ENCODE data around the gene TBC1D8.
"Not testable (repeated sequence)": the region's sequence is repeated elsewhere in the genome, so short reads cannot be mapped to it uniquely, and the experiment has no call there.

Gene TBC1D8

DNA sequence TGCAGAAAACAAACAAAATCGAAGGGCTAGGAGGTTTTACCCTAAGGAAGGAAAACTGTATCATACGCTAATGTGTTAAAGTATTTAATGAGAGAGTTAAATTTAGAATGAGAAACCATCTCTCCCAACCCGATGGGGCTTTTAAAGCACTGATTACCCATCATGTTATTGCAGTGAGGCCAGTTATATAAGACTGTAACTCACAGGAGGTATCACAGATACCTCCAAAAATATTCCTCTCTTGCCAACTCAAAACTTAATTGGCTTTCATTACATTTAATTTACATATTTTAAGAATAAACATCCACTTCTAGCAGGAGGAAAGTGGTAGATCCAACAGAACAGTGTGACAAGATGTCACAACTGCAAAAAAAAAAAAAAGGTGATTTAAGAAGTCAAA, 92.8 kb downstream of the TBC1D8 start:
- no peak for DNase-seq

DNA sequence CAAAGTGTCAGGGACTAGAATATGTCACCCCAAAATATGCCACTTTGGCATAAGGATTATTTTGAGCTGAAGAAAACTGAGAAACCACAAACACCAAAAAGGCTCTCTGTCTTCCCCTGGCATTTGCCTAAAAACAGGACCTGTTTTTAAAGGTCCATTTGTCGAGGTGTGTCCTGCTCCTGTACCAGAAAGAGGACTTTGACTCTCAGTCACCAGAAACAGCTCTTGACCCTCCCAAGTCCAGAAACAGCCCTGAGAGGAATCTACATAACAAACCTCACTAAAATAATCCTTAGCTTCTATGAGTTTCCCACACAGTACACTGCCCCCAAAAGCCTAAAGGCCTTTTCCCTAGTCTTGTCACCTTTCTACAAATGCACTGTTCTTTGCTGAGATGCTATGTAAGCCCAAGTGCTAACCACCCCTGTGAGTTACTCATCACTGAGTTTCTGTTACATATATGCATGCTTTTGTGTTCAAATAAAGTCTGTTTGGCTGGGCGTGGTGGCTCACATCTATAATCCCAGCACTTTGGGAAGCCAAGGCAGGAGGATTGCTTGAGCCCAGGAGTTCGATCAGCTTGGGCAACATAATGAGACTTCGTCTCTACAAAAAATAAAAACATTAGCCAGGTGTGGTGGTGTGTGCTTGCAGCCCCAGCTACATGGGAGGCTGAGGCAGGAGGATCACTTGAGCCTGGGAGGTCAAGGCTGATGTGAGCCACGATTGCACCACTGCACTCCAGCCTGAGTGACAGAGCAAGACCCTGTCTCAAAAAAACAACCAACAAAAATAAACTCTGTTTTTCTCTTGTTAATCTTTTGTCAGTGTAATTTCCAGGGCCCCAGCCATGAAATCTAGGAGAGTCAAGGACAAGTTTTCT, 93.9 kb downstream of the TBC1D8 start:
- DNase-seq = no peak

DNA sequence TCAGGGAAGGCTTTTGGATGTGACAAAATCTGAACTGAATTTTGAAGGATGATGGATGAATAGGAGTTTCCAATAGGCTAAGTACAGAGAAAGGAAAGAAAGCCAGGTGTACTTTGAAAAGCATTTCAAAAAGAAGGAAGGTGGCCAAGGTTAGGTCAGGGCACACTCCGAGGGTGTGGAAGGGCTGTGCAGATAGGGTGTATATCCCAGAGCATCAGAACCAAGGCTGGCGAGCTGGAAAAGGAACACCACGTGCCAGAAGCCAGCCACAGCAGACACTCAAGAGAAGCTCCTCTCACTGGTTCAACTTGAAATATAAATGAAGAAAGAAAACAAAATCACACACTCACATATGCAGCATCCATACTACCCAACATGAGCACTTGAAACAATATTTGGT, 98.1 kb downstream of the TBC1D8 start:
- DNase-seq = no peak

DNA sequence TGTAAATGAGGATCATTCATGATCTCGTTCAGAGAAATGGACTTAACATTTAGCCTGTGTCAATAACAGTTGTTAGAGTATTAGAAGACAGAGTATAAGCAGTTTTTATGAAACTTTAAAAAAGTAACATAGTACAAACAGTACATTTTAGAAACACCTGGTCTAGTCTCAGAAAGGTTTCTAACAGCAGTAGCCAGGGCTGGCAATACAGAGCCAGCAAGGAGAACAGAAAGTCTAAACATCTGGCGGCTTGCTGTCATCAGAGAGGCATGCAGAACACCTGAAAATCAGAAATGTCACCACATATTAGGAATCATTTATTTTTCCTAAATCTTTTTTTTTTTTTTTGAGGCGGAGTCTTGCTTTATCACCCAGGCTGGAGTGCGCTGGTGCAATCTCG, 99.0 kb downstream of the TBC1D8 start:
- DNase-seq = no peak

DNA sequence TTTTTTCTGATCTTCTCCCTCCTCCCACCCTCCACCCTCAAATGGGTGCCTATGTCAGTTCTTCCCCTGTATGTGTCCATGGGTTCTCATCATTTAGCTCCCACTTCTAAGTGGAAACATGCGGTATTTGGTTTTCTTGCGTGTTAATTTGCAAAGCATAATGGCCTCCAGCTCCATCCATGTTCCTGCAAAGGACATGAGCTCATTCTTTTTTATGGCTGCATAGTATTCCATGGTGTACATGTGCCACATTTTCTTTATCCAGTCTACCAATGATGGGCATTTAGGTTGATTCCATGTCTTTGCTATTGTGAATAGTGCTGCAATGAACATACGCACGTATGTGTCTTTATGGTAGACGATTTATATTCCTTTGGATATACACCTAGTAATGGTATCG, 100.3 kb downstream of the TBC1D8 start:
- DNase-seq = not testable (repeated sequence)

DNA sequence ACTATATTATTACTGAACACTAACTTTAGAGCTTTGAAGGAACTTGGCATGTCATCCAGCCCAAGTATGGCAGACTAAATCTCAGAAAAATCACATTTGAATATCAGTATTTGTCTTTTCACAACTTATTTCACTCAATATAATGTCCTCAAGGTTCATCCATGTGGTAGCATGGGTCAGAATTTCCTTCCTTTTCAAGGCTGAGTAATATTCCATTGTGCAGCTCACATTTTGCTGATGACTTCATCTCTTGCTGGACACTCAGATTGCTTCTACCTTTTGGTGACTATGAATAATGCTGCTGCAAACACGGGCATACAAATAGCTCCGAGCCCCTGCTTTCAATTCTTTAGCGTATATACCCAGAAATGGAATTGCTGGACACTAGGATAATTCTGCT, 102.4 kb downstream of the TBC1D8 start:
- no peak for DNase-seq

DNA sequence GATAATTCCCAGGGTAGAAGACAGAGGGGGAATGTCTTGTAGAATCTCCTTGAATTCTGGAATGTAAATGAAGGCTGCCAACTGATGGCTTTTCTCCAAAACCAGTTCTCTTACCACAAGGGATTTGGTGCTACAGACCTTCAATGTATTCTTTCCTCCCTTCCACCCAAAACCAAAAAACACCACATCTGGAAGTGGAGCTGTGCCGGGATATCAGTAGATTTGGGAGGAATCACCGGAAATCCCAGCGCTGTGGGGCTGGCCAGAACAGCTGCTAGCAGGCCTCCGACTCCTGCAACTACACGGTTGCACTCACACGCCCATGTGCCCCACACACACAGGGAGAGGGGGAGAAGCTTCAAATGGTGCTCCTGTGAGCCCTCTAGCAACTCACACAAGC, 103.4 kb downstream of the TBC1D8 start:
- DNase-seq = no peak

DNA sequence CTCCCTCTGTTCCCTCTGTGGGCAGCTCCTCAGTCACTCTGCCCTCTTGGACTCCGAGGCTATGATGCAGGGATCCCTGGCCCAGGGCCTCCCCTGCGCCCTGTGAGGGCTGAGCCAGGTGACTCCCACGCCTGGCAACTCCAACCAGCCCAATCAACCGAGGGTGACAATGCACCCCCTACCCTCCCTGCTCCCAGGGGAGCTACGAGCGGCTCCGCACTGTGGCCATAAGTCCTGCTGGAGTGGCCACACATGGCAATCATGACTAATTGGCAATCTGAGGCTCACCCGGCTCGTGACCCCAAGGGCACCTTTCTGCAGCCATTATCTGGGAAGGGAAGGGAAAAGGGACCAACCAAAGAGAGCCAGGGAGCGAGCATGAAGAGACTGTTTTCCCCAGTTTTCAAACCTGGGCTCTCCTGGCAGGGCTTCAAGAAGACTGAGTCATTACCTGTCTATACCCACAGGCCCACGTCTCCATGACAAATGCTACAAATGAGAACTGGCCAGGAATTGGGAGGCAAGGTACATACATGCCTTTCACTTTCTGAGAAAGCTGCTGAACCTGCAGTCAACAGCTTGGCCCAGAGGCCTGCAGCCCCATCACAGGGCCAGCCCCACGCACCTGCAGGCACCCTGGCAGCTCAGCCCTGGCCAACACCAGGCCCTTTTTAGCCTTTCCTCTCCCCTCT, 104.0 kb downstream of the TBC1D8 start:
- no peak for DNase-seq

DNA sequence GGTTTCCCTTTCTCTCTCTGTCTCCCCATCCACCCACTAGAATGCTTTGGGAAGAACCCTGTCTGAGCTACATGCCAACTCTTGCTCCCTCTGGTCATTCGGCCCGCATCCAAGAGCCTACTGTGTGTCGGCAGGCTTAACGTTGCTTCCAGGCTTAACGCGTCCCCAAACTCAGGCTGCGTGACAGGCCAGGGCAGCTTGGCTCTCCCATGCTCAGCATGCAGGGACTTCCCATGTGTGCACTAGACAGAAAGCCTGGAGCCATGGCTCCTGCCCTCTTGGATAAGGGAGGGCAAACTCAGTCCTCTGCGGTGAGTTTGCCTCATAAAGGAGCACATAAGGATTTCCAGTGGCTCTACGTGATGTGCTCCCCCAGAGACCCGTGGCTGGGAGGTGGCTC, 105.9 kb downstream of the TBC1D8 start:
- DNase-seq = no peak

DNA sequence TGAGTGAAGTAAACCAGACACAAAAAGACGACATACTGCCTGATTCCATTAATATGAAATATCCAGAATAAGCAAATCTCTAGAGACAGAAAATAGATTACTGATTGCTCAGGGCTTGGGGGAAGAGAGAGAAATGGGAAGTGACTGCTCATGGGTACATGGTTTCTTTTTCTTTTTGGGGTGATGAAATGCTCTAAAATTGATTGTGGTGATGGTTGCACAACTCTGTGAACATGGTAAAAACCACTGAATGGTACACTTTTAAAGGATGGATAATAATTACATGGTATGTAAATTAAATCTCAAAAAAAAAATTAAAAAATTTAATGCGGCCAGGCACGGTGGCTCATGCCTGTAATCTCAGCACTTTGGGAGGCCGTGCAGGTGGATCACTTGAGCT, 109.8 kb downstream of the TBC1D8 start:
- DNase-seq = no peak

DNA sequence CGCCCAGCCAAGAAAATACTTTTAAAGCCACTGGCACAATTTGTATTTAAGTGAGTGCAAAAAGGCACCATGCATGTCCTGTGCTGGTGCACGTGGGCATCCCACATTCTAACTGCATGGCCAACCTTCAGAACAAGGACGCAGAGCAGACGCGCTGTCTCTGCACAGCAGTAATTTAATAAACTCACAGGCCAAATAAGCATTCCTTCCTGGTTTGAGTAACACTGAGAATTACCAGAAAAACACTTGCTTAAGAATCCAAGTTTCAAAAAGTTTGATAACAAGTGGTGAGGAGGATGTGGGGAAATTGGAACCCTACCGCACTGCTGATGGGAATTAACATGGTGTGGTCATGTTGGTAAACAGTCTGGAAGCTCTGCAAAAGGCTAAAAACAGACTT, 110.4 kb downstream of the TBC1D8 start:
- no peak for DNase-seq

DNA sequence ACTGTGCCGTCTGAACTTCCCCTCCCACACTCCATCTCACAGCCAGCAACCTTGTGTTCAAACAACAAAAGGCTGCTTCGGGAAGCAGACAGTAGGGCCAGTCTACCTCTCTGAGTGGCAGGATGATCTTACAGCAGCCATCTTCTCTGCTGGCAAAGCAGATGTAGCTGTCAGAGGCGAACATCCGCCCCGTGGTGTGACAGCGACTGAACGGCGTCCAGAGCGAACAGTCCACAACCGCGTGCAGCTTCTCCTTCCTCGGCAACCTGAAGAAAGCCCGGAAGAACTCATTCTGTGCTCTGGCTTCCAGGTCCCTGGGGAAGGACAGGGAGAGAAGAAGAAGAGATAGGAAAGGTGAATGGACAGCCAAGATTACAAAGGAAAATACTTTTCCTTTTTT, 111.1 kb downstream of the TBC1D8 start:
- no peak for DNase-seq

DNA sequence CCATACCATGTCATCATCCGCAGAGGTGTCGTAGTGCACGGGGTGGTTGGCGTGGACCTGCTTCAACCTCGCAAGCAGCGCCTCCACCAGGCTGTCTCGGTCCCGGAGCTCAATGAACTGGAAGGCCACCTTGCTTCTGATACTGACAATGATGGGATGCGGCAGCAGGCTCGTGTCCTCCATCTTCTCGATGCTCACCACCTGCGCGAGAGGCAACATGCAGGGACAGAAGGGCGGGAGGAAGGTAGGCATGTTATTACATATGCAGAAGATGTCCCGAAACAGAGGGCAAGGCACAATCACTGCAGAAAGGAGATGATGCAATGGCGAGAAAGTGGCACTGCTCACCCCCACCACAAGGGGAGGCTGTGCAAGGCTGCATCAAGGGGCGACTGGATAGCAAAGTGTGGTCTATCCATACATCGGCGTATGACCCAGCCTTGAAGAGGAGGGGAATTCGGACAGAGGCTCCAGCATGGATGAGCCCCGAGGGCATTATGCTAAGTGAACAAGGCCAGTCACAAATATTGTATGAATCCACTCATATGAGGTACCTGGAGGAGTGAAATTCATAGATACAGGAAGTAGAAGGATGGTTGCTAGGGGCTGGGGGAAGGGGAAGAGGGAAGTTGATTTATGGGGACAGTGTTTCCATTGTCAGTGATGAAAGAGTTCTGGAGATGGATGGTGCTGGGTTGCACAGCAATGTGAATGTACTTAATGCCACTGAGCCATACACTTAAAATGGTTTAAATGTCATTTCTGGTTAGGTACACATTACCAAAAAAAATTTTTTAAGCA, 112.5 kb downstream of the TBC1D8 start:
- no peak for DNase-seq

DNA sequence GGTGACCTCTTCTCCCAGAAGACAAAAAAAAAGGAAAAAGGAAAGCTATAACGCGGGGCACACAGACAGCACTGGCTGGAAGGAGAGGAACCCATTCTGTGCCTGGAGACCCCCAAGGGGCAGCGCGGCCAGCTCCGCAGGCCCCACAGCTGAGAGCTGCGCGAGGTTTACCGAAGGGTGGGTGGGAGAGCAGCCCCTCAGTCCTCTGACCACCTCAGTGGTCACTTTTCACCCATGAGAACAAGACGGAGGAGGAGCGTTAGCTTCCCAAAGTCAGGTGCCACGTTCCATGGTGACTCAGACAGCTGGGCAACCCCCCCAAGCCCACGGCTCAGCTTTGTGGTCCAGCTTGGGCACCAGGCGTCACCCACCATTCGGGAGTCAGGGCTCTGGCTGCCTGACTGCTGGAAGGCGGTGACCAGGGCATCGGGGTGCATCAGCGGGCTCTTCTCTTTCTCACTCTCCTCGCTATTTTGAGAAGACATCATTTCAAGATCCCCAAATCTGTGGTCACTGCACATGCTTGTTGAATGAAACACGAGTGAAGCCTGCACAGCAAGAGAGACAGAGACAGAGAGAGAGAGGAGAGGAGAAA, 113.9 kb downstream of the TBC1D8 start:
- no peak for DNase-seq

DNA sequence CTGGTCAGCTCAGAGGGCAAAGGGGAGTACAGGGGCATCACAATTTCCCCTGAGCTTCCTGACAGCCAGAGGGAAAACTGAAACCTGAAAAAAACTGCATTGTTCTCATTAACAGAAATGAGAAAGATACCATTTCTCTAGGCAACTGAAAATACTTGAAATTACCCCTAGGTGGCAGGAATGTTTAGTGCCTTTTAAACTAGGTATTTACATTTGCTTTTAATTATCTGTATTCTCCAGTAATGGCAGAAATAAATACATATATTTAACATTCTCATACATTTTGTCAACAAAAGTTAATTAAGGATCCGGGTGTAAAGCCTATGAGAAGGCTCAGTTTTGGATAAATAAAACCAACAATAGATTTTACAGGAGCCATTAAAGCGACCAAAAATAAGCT, 114.6 kb downstream of the TBC1D8 start:
- DNase-seq = no peak

DNA sequence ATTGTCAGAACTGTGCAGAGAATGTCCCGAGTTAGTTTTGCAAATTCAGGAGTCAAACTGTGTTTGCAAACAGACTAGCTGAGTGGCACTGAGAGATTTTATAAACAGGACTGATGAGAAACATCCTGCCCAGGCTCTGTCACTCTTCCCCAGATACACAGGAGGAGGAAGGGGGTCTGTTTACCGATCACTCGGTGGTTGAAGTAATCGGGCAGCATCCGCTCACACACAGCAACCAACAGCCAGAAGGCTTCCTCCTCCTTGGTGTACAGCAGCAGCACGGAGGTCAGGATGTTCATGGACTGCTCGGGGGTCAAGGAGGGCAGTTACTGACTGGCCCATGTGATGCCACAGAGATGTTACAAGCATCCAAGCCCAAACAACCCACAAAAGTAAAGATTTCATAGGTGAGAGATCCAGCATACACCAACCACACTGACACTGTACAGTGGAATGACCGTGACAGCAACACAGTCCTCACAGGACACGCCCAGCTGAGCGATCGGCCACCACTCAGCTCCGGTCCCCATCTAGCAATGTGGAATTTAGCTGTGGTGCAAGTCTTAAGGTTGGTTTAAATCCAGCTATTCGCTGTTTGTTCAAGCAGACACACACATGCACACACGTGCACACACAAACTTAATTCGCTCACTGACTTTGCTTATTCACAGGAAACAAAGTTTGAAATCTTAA, 119.0 kb downstream of the TBC1D8 start:
- DNase-seq = no peak

DNA sequence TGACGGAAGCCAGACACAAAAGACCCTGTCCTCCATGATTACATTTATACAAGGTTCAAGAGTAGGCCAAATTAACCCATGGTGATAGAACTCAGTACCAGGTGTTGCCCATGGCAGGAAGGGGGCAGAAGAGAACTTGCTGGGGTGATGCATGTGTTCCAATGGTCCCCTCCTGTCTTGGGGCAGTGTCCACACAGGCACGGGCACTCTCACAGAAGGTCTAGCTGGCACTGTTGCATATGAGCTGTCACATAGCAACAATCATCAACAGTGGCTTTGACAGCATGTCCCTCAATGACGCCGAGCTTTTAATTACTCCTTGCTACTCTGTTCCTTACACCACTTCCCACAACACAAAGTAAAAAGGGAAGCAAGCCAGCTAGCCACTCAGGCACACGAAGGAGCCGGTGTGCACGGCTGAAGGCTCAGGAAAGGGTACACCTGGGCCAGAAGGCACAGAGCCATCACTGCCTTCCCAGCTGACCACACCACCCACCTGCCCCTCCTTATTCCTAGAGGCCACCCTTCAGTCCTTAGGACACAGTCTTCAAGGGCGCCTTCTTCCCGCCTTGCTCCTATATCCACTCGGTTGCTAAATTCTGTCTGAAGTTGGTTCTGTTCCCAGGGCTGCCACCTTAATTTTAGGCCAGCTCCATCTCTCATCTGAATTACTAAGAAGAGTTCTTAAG, 120.2 kb downstream of the TBC1D8 start:
- no peak for DNase-seq

DNA sequence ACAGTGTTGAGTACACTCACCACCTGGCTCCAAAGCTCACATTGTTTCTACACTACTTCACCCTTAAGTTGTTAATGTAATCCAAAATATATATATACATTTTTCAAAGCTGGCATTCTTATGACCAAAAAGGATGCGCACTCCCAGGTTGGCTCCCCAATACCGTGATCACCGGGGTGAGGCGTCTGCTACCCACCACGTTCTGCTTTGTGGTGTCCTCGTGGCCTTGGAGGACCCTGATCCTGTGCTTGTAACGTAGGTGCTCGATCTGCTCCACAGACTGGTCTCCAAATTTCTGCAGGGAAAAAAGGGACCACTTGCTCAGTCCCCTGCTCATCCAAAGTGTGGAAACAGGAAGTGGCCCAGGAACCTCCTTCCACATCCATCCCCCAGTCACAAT, 123.3 kb downstream of the TBC1D8 start:
- no peak for DNase-seq

DNA sequence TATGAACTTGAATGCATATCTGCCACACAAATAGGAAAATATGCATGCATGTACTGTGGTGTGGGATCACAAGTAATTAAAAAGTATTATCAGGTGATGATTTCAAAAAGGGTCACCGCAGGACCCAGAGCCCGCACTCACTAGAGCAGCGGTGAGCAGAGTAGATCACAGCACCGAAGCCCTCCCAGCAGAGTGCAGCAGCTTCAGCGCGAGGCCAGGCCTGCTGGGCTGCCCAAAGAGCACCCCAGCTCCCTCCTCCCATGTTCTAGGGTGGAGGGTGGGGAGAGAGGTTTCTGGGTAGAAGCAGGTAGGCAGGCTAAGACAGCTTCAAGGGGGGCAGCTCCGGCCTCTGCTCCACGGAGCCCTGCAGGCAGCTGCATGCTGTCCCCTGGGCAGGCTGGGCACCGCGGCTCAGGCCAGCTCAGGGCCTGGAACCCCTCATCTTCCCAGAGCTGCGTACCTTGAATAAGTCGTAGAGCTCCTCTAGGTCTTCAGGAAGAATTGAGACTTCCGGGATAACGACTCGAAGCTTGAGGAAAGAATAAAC, 124.2 kb downstream of the TBC1D8 start:
- no peak for DNase-seq

DNA sequence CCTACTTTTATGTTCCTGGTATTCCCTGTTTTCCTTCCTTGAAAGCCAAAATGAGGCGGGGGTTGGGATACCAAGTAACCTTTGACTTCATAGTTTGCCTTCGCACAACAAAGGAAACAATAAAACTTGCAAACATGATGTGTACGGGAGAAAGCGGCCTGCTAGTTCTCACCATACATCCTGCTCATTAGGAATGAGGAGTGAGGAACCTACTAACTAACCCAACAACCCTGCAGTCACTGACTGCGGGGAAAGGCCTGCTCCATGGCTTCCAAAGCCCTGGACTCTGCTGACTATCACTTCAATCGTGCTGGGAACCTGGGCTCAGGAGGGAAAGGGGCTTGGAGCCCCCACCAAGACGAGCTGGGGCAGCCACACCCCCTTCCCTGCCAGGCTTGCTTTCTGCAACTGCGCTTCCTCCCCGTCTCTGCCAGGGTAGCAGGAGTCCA, 124.9 kb downstream of the TBC1D8 start:
- no peak for DNase-seq

DNA sequence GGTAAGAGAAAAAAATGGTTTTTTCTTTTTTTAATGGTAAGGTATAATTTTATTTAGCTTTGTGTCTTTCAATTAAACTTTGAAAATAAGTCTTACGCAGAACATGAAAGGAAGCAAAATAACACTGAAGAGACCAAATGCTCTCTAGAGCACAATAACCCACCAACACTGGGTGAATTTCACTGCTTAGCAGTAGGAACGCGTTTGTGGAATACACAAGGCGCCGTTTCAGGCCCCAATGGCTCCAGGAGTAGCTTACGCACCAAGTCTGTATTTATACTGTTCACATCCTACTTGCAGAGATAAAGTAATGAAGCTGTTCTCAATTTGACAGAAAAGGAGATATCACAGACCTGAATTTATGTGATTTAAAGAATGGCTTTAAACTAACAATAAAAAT, 125.6 kb downstream of the TBC1D8 start:
- no peak for DNase-seq
